Mesendoderm (in vitro differentiated cells): Measurements from ENCODE around the gene BCAT1.

Experiments used
- DNase-seq: peaks from one replicate; pipeline ENCODE4 v3.0.0; 2013
- H2AK5ac ChIP-seq: 2 replicates; pipeline ENCODE4 v1.6.1; 2013; ENCODE audit warnings: low read length, inconsistent platforms
- H2BK120ac ChIP-seq: 2 replicates; pipeline ENCODE4 v1.6.1; 2013; ENCODE audit warnings: low read depth, mild to moderate bottlenecking, low read length, moderate library complexity, mixed read lengths
- H2BK15ac ChIP-seq: replicated peaks from 2 replicates; pipeline ENCODE4 v1.6.1; 2013; ENCODE audit warnings: low read depth, mild to moderate bottlenecking, moderate library complexity
- H2BK5ac ChIP-seq: 2 replicates; pipeline ENCODE4 v1.6.1; 2013; ENCODE audit warnings: low read length, inconsistent platforms
- H3K18ac ChIP-seq: 2 replicates; pipeline ENCODE4 v1.6.1; 2013; ENCODE audit warnings: mild to moderate bottlenecking, low read length, mixed read lengths
- H3K23ac ChIP-seq: one replicate; pipeline ENCODE4 v1.6.1; 2013; ENCODE audit warnings: low read length
- H3K27ac ChIP-seq: 2 replicates; pipeline ENCODE4 v1.5.1; 2013; ENCODE audit warnings: low read depth, mild to moderate bottlenecking, inconsistent platforms, low read length, moderate library complexity
- H3K27me3 ChIP-seq: 2 replicates; pipeline ENCODE4 v1.6.1; 2013; ENCODE audit warnings: low read length, control low read depth, mild to moderate bottlenecking, inconsistent platforms; ENCODE audit not compliant: insufficient read depth, poor library complexity
- H3K36me3 ChIP-seq: 2 replicates; pipeline ENCODE4 v1.6.1; 2013; ENCODE audit warnings: low read length, inconsistent platforms; ENCODE audit not compliant: control insufficient read depth, insufficient read depth
- H3K4ac ChIP-seq: one replicate; pipeline ENCODE4 v1.6.1; 2013; ENCODE audit warnings: low read depth, mild to moderate bottlenecking, low read length, moderate library complexity
- H3K4me1 ChIP-seq: 2 replicates; pipeline ENCODE4 v1.6.1; 2013; ENCODE audit warnings: low read depth, low read length, inconsistent platforms; ENCODE audit not compliant: control insufficient read depth
- H3K4me2 ChIP-seq: 2 replicates; pipeline ENCODE4 v1.6.1; 2013; ENCODE audit warnings: low read length
- H3K4me3 ChIP-seq: 2 replicates; pipeline ENCODE4 v1.5.1; 2013; ENCODE audit warnings: mild to moderate bottlenecking, low read length
- H3K56ac ChIP-seq: one replicate; pipeline ENCODE4 v1.6.1; 2013; ENCODE audit warnings: low read length
- H3K79me1 ChIP-seq: 2 replicates; pipeline ENCODE4 v1.6.1; 2013; ENCODE audit warnings: low read length, inconsistent platforms
- H3K79me2 ChIP-seq: 2 replicates; pipeline ENCODE4 v1.6.1; 2013; ENCODE audit warnings: mild to moderate bottlenecking, low read length; ENCODE audit not compliant: control insufficient read depth, insufficient read depth
- H3K9ac ChIP-seq: 2 replicates; pipeline ENCODE4 v1.6.1; 2013; ENCODE audit warnings: low read length, inconsistent platforms
- H4K5ac ChIP-seq: one replicate; pipeline ENCODE4 v1.6.1; 2013; ENCODE audit warnings: low read length
- H4K8ac ChIP-seq: one replicate; pipeline ENCODE4 v1.6.1; 2013; ENCODE audit warnings: low read depth, mild to moderate bottlenecking, control low read depth, low read length, moderate library complexity
- WGBS: extraction: QIAGEN DNeasy Blood & Tissue Kit; methylation state at CpG from one replicate; pipeline ENCODE4 v1.1.7; 2013; ENCODE audit warnings: low lambda C conversion rate, missing lambda C conversion rate; ENCODE audit not compliant: insufficient coverage; ENCODE audit errors: extremely low coverage; 5-methylcytosine and 5-hydroxymethylcytosine counted together

BCAT1 gene

DNA sequence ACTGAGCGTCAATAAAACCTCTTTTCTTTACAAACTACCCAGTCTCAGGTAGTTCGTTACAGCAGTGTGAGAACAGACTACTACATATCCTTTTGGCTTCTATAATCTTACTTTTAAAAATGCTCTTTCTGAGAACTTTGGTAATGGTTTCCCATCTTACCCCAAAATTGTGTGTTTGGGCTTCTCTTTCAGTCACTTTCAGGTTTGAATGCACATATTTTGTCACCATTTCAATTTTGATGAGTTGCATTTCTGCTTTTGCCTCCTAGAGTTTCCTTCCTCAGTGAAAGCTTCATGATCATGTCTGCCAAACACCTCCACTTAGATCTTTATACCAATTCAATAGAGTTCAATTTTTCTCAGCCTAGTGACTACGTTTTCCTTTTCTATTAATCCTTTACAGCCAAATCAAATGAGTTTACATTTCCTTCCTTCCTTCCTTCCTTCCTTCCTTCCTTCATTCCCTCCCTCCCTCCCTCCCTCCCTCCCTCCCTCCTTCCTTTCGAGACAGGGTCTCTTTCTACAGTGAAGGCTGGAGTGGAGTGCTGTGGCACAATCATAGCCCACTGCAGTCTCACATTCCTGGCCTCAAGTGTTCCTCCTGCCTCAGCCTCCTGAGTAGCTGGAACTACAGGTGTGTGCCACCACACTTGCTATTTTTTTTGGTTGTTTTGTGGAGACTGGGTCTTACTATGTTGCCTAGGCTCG, 124.9 kb downstream of the BCAT1 start:
- Histone ChIP-seq H2BK5ac (no peak overlapping the region), H3K79me2 (no peaks in the 10 kb centered on the region), H3K18ac (no peak overlapping the region), H3K79me1 (no peaks in the 10 kb centered on the region), H3K27me3 (no peaks in the 10 kb centered on the region), H3K23ac (no peak overlapping the region), H2BK15ac (no peak overlapping the region), H3K4me3 (no peak overlapping the region), H2AK5ac (no peak overlapping the region), H3K4ac (no peak overlapping the region), H3K4me1 (no peaks in the 10 kb centered on the region), H3K9ac (no peak overlapping the region), H3K27ac (no peak overlapping the region), H4K8ac (no peak overlapping the region), H4K5ac (no peak overlapping the region), H3K56ac (no peak overlapping the region), H2BK120ac (no peak overlapping the region), H3K4me2 (no peak overlapping the region), H3K36me3 (peaks cover 3% of the 10 kb centered on the region)
- no peak for DNase-seq
- no CpG with 5 or more reads among the region's 5 CpGs for WGBS

DNA sequence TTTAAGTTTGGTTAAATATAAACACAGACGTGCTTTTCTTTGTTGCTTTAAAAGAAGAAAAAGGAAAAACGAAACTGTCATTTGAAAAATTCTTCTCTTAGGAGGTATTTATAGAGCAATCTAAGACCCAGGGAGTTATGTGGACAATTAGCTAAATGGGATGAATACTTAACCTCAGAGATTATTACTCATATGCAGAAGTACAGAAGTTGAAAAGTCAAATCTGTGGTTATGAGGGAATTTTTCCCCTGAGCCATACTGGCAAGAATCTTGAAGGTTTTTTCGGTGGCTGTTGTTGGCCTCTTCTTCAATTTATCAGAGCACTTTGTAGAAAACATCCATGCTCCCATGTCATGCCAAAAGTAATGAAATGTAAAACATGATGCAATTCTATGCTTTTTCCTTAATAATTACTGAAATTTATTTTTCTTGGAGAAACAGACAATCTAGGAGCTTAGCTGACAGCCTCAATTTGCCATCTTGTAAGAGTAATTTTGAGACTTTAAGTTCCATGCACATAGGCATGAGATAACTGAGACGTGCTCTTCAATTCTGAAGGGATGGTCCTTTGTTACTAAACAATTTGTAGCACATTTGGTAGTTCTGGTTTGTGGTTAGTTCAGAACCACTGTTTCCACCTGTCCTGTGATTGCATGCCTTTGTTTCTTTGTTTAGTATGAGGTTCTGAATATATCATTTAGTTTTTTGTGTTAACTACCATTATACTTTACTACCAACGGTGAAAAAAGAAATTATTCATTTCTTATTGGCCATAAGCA, 126.6 kb downstream of the BCAT1 start:
- Histone ChIP-seq H3K4me2 (no peak overlapping the region), H3K4ac (no peak overlapping the region), H2AK5ac (no peak overlapping the region), H3K23ac (no peak overlapping the region), H3K27ac (no peak overlapping the region), H3K27me3 (no peaks in the 10 kb centered on the region), H3K4me3 (no peak overlapping the region), H2BK120ac (no peak overlapping the region), H2BK5ac (no peak overlapping the region), H3K79me1 (no peaks in the 10 kb centered on the region), H3K56ac (no peak overlapping the region), H2BK15ac (no peak overlapping the region), H4K5ac (no peak overlapping the region), H3K18ac (no peak overlapping the region), H3K36me3 (peaks cover 3% of the 10 kb centered on the region), H3K4me1 (no peaks in the 10 kb centered on the region), H3K9ac (no peak overlapping the region), H4K8ac (no peak overlapping the region), H3K79me2 (no peaks in the 10 kb centered on the region)
- WGBS = no CpG with 5 or more reads among the region's 5 CpGs
- no peak for DNase-seq

DNA sequence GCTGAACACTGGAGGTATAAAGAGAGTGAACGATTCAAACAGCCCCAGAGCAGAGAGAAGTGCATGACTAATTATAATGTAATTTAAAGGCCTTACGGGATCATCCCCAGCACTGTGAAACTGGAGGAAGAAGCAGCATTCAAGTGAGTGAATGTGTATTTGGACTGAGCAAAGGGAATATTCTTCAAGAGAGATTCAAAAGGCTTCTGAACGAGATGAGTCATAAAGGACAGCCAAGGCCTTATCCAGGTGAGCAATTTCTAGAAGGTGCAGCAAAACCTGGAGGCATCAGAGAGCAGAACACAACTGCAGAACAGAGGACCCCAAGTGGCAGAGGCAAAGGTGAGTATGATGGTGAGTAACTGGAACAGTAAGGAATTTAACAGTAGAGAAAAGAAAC, 127.2 kb downstream of the BCAT1 start:
- no peaks in the 10 kb centered on the region for H3K27me3 ChIP-seq
- no peak overlapping the region for H2AK5ac ChIP-seq
- no peak overlapping the region for H4K8ac ChIP-seq
- H4K5ac ChIP-seq = no peak overlapping the region
- H3K56ac ChIP-seq = no peak overlapping the region
- no peaks in the 10 kb centered on the region for H3K79me2 ChIP-seq
- no CpG with 5 or more reads among the region's 3 CpGs for WGBS
- H2BK120ac ChIP-seq = no peak overlapping the region
- H3K23ac ChIP-seq = no peak overlapping the region
- no peaks in the 10 kb centered on the region for H3K4me1 ChIP-seq
- H3K79me1 ChIP-seq = no peaks in the 10 kb centered on the region
- peaks cover 3% of the 10 kb centered on the region for H3K36me3 ChIP-seq
- no peak overlapping the region for H3K18ac ChIP-seq
- no peak overlapping the region for H3K27ac ChIP-seq
- no peak for DNase-seq
- no peak overlapping the region for H3K4me3 ChIP-seq
- no peak overlapping the region for H3K4me2 ChIP-seq
- no peak overlapping the region for H3K9ac ChIP-seq
- H2BK15ac ChIP-seq = no peak overlapping the region
- no peak overlapping the region for H3K4ac ChIP-seq
- no peak overlapping the region for H2BK5ac ChIP-seq

DNA sequence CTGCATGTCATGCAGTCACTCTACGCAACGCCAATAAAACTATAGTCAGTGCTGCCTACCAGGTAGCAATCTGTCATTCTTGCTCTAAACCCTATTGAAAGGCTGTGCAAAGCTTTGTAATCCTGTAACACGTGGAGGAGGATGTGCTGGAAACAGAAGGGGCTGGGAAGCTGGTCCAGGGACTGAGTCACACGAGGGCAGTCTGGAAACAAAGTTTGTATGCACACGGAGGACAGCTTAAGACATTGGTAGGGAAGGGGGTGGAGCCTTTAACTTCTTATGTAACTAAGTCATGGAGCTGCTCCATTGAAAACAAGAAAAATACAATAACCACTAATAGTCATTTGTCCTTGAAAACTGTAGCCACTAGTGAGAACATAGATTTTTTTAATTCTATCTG, 128.0 kb downstream of the BCAT1 start:
- Histone ChIP-seq H3K9ac (no peak overlapping the region), H3K23ac (no peak overlapping the region), H3K4me3 (no peak overlapping the region), H2BK5ac (no peak overlapping the region), H3K36me3 (peaks cover 3% of the 10 kb centered on the region), H3K4ac (no peak overlapping the region), H2BK15ac (no peak overlapping the region), H2BK120ac (no peak overlapping the region), H3K18ac (no peak overlapping the region), H3K27ac (no peak overlapping the region), H3K4me2 (no peak overlapping the region), H3K27me3 (no peaks in the 10 kb centered on the region), H3K56ac (no peak overlapping the region), H4K8ac (no peak overlapping the region), H3K4me1 (no peaks in the 10 kb centered on the region), H3K79me1 (no peaks in the 10 kb centered on the region), H3K79me2 (no peaks in the 10 kb centered on the region), H4K5ac (no peak overlapping the region), H2AK5ac (no peak overlapping the region)
- no peak for DNase-seq
- WGBS = no CpG with 5 or more reads among the region's 5 CpGs

DNA sequence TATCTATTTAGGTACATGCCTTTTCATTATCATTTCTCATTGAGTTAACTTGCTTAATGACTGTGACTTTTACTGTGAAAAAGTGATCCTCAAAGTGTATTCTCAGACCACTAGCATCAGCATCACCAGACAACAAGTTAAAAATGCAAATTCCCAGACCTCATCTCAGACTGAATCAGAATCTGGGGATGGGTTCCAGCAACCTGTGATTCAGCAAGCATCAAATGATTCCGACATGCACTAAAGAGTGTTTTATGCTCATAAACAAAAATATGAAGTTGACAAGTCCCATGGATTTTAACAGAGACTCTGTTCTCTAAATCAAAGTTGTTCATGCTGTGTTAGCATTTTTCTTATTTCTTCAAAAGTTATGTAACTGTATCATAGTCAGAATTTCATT, 130.6 kb downstream of the BCAT1 start:
- H3K4me2 ChIP-seq = no peak overlapping the region
- no peak overlapping the region for H3K27ac ChIP-seq
- H3K4ac ChIP-seq = no peak overlapping the region
- no peak overlapping the region for H3K23ac ChIP-seq
- H3K56ac ChIP-seq = no peak overlapping the region
- H4K8ac ChIP-seq = no peak overlapping the region
- no peaks in the 10 kb centered on the region for H3K4me1 ChIP-seq
- no peak overlapping the region for H3K4me3 ChIP-seq
- H3K27me3 ChIP-seq = no peaks in the 10 kb centered on the region
- no peak overlapping the region for H4K5ac ChIP-seq
- H3K9ac ChIP-seq = no peak overlapping the region
- no peaks in the 10 kb centered on the region for H3K79me2 ChIP-seq
- H2AK5ac ChIP-seq = no peak overlapping the region
- no peaks in the 10 kb centered on the region for H3K79me1 ChIP-seq
- no peak overlapping the region for H2BK15ac ChIP-seq
- H2BK120ac ChIP-seq = no peak overlapping the region
- WGBS = no CpG with 5 or more reads among the region's 1 CpG
- no peak for DNase-seq
- H3K18ac ChIP-seq = no peak overlapping the region
- peaks cover 3% of the 10 kb centered on the region for H3K36me3 ChIP-seq
- H2BK5ac ChIP-seq = no peak overlapping the region
